Activated CD8-positive, alpha-beta memory T cell treated with anti-CD3 and anti-CD28 coated beads for 4 hours (primary cell): ENCODE measurements around the gene HIPK2.
"Not testable (repeated sequence)": the region's sequence is repeated elsewhere in the genome, so short reads cannot be mapped to it uniquely, and the experiment has no call there.

Source experiments
- DNase-seq, 2 donors: peaks; one replicate each; pipeline ENCODE4 v3.0.0-alpha.2; 2020; ENCODE audit warnings: low read depth in 2 of 2

HIPK2 gene

DNA sequence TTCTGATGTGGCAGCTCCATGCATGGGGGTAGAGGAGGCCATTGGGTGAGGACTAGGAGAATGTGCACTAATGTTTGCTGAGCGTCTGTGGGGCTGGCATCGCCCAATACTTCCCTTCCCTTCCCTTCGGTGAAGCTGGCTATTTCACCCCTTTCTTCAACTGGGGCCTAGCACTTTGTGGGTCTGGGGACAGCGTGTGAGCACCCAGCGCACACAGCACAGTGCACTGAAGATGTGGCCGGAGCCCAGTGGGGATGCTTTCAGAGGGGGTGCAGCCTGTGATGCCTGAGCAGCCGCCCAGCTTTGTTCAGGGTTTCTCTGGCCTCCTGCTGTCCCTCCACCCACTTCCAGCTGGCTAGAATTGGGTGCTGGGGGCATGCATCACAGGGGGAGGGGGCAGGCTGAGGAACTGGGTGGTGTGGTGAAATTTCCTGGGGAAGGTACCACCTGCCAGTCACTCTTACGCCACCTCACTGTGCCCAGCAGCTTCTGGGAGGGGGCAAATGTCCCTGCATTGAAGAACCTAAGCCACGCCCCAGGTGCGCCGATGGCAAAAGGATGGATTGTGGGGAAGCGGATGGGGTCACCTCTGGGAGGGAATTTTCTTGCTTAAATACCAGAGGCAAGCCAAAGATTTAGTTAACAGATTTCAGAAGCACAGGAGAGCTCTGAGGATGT, 208.8 kb downstream of the HIPK2 start:
- no peak for DNase-seq

DNA sequence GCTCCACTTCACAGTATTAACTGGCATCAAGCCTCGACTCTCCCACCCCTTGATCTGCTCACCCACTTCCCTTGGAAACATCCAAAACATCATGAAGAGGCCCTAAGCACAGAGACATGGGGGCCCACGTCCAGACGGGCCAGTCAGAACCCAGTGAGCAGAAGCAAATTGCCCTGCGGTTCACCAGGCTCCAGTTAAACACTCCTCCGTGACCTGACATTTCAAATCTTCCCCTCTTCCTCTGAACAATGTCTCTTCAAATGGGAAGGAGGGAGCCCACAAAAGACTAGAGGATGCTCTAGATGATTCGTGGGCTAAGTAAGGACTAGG, 209.5 kb downstream of the HIPK2 start:
- no peak for DNase-seq

DNA sequence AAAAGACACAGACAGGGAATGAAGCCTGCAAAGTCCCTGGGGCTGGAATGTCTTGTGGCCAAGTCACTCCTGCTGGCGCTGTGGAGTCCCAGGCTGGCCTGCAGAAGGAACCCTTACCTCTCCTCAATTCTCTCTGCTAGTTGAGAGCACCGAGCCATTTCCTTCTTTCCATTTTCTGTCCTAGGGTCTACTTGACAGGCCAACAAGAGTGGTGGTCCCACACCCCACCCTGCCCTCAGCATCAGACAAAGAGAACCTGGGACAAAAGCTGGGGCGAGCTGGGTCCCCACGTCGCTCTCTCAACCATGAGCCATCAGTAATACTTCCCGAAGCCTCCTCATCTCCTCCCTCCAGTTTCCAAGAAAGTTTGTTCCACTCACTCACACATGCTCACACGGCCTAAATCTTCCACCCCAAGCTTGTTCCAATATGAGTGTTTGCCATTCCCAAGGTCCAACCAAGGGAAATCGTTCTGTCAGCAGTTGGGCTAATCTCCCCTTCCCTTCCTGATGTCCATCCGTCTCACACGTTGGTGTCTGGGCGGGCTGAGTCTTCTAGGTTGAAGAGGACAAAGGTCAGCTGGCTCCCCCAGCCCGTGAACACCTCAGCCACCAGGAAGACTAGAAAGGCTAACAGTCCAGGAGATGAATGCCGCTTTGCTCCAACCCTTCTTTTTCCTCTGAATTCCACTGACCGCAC, 210.0 kb downstream of the HIPK2 start:
- no peak for DNase-seq

DNA sequence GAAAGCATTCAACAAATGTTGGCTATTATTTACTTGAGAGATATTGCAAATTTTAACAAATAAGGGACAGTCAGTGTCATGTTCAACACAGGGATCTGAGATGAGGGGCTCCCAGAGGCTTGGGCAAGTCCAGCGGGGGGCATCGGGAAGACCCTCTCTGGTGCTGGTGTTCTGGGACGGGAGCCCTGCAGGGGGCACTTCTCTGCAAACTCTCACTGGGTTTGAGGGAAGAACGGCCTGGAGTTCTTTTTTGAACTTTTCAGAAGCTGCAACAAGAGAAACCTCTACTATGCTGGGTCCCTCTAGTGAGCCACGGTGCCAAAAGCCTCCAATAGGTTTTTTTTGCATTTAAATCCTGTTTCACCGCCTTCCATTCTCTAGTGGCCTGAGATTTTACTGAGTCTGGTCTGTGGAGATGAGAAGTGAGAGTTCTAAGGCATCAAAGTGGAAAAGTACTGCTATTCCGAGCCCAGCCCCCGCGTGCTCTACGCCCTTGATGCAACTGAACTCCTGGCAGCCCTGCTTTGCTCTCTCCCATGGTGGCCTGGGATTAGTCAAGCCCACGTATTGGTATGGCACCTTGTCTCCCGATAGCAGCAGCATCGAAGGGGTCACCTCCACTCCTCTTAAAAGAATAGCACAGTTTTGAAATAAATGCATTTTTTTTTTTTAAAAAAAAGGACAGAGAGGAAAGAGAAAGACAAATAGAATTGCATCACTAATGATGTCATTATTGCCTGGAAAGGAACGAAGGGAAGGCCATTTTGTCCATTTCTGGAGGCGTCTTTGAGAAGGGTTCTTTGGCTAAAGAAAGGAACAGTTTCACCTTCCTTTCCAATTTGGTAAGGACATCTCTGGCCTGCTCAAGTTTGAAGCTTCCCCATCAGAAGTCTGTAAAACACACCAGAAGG, 210.8 kb downstream of the HIPK2 start:
- DNase-seq, result no peak

DNA sequence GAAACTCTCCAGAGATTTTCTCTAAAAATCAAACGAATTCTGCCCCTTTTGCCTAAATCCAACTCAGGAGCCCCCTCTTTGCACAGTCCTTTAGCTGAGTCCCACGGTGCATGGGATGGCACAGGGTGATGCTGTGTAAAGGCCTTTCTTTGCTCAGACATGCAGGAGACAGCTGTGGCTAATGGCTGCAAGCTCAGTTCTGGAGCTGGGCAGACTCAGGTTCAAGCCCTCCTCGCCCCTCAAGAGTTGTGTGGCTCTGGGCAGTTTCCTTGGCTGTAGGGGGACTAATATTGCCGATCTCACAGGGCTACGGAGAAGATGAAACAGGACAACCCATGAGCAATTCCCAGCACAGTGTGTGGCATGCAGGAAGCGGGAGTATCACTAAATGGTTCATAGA, 211.7 kb downstream of the HIPK2 start:
- no peak for DNase-seq

DNA sequence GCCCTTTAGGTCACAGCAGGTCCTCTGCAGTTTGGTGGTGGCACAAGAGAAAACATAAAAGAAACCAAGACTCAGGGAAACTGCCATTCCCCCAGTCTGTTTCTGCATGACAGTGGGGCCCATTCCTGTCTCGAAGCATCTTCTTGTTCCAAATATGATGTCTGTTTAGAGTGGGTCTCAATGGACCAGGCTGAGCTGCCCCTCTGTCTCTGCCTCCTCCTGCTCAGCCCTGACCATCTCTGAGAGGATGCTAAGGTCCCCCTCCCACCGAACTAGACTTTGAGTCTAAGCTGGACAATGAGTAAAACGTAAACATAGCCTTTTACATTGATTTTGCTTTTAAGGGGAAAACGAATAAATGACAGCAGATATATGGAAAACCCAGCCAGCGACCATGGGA, 213.9 kb downstream of the HIPK2 start:
- DNase-seq, result no peak

DNA sequence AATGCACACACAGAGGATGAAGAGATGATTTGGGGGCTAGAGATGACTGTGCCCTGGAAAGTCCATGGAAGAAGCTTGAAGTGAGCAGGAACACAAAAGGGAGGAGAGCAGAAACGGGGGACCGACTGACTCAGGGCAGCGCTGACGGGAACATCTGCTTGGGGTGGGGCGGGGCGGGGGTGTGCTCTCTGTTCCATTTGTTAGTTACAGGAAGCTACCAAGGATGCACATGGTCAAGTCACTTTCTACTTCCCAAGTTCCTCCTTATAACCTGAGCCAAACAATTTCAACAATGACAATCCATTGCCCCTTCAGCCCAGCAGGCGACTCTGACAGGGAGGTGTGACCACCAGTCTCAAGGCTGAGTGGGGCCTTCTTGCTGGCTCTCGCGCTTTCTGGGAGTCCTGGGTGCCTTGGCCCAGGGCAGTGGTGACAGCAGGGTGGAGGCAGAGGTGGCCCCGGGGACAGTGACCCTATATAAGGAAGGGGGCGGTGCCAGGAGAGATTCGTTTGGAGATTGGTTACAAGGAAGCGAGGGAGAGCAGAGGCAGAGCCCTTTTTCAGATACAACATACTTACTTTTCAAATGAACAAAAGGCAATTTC, 214.7 kb downstream of the HIPK2 start:
- no peak for DNase-seq

DNA sequence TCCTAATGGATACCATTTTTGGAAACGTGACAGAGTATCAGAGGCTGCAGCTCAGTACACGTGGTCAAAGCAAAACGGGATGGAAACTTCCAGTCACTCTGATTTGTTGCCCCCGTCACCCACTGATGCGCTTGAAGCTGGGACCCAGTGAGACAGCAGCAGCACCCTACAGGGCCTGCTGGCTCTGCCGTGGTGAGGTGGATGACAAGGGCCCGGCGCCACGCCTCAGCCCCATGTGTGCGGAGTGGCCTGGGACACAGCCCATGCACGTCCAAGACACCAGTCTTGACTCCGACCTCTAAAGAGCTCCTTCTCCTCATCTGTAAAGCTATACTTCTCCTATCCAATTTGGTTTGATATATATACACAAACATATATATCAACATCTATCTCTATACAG, 215.3 kb downstream of the HIPK2 start:
- DNase-seq, result no peak

DNA sequence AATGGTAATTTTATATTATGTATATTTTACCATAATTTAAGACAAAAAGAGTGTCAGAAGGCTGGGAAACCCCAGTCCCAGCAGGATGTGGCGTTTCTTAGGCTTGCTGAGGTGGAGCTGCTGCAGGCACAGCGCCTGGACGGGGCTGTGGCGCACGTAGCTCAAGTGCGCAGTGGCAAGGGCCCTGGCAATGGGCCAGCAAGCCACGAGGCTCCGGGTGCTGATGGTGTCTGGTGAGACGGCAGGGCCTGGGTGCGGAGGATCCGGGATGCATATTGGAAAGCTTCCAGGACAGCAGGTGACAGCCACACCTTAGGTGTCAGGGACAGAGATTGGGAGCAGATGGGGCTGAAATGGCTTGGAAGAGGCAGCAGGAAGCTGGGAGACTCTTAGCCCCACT, 217.1 kb downstream of the HIPK2 start:
- DNase-seq, result no peak

DNA sequence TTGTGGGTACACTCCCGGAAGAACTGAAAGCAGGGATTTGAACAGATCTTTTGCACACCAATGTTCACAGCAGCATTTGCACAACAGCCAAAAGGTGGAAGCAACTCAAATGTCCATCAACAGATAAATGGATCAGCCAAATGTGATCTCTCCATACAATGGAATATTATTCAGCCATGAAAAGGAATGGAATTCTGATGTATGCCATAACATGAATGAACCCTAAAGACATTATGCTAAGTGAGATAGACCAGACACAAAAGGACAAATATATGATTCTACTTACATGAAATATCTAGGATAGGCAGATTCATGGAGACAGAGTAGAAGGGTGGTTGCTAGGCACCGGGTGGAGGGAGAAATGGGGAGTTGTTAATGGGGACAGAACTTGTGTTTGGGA, 217.6 kb downstream of the HIPK2 start:
- no peak for DNase-seq

DNA sequence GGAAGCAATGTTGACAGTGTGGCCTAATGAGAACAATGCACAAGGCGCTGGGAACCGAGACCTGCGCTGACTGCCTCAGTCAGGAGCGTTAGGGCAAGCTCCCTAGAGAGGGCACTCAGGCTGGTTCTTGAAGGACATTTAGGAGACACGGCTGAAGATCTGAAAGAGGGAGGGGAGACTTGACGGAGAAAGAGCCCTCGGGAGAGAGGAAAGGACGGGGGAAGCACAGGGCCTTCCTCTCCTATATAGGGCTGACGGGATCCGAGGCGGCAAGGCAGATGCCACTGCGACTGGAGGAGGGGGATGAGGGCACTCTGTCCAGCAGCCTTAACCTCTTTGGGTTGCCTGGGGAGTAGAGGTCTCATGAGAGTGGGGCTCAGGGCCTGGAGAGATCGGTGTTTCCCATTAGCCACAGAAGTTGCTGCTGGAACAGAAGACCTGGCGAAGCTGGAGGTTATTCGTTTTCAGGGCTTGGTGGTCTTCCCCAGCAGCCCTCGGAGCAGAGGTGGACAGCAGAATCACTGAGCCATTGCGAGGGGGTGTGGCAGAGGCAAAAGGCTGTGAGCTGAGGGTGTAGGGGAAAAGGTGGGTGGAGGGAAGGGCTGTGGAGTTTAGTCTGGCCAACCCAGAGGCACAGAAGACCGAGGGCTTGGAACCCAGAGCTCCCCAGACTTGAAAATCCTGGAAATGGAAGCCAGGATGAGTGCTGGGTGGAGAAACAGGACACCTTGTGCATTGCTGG, 218.3 kb downstream of the HIPK2 start:
- no peak for DNase-seq

DNA sequence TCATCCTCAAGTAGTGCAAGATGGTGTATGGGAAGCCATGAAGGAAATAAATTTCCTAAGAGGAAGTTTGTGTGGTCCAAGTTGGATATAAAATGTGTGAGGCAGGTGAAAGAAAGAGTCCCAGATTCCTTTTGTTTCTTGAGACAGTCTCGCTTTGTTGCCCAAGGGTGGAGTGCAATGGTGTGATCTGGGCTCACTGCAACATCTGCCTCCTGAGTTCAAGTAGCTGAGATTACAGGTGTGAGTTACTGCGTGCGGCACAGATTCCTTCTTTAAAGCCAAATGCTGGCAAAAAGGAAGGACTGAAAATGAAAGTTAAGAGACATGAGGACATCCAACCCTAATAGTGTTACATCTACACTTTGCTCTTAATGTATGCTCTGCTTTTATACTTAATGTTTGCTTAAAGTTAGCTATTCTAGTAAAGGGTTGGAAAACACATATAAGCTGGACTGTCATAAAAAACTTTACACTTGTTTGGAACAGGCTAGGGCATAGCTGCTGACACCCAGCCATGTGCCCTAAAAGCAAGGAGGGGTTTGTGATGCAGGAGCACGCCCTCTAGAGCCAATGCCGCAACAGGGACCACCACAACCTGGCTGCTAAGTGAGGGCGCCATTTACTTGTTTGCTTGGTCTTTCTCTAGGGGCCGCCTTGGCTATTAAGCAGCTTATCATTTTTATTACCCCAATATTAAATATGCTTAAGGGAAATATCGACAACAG, 219.8 kb downstream of the HIPK2 start:
- no peak for DNase-seq

DNA sequence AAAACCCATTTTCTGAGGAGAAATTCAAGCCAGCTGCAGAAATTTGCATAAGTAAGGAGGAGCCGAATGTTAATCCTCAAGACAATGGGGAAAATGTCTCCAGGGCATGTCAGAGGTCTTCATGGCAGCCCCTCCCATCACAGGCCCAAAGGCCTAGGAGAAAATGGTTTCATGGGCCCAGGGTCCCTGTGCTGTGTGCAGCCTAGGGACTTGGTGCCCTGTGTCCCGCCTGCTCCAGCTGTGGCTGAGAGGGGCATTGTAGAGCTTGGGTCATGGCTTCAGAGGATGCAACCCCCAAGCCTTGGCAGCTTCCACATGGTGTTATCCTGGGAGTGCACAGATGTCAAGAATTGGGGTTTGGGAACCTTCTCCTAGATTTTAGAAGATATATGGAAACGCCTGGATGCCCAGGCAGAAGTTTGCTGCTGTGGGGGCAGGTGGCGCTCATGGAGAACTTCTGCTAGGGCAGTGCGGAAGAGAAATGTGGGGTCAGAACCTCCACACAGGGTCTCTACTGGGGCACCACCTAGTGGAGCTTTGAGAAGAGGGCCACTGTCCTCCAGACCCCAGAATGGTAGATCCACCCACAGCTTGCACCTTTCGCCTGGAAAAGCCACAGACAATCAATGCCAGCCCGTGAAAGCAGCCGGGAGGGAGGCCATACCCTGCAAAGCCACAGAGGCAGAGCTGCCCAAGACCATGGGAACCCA, 223.7 kb downstream of the HIPK2 start:
- DNase-seq, result not testable (repeated sequence)

DNA sequence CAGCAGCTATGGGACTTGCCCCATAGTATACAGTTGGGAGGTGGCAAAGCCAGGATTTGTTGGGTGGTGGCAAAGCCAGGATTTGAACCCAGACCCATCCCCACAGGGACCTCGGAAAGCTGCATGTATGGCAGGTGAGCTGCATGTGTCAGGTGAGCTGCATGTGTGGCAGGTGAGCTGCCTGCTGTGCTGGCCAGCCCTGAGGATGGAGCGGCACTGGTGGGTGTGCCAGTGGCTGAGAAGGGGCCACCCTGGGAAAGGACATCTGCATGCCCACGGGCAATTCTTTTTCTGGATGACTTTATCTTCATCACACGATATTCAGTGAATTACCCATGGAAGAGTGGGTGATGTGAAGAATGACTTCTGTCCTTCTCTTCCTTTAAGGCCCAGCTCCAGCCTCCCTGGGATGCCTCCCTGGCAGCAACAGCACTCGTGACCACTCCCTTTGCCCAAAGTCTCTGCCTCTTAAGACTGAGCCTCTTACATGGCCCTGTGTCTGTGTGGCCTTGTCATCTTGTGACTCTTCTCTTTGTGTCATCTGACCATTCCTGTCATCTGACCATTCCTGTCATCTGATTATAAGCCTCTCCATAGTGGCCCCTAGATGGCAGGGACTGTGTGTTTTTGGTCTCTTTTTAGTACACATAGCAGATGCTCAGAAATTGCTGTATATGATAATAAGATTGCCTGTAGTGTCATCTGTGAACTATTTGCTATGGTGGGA, 229.3 kb downstream of the HIPK2 start:
- DNase-seq, result no peak

DNA sequence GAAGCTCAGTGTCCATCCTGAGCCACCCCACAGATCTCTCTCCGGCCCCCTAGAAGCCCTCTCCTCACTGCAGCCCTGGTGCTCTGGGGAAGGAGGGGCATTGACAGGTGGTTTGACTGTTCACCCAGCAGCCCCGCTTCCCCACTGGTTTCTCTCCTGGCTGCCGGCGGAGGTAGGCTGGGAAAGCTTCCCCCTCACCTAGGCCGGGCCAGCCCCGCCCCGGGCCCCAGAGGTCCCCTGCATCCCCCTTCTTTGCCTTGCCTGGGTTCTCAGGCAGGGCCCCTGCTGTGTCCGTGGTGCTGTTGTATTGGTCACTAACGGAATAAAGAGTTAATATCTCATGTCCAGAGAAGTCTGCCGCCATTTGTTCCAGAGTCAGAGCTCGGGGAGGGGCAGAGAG, 233.2 kb downstream of the HIPK2 start:
- DNase-seq, result no peak

DNA sequence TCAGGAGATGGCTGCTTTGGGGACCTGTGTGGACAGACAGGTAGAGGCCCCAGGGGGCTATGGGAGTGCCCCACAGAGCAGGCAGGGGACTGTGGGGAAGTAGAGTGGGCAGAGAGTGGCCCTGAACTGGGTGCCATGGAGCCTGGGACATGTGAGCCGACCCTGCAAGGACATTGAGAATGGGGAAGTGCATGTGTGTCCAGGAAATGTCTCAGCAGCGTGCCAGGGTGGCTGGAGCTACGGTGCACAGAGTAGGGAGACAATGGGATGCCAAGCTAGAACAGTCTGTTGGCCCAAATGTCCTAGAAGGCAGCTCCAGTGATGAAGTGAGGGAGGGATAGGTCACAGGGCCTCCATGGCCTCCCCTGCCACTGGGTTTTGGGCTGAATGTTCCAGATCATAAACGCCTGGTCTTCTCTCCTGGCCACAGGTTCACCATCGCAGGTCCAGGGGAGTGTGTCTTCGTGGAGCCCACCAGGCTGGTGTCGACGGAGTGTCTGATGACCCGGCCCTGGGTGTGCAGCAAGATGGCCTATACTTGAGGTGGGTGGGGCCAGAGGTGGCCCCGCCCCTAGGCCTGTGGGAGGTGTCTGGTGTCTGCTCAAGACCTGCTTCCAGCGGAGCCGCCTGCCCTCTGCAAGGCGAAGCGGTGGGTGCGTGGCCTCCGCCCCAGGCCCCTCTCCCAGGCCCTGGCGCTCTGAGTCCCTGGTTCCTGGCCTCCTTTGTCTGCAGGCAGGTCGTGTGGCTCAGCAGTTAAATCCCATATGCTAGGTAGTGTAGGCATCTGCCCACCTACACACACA, 233.8 kb downstream of the HIPK2 start:
- no peak for DNase-seq

DNA sequence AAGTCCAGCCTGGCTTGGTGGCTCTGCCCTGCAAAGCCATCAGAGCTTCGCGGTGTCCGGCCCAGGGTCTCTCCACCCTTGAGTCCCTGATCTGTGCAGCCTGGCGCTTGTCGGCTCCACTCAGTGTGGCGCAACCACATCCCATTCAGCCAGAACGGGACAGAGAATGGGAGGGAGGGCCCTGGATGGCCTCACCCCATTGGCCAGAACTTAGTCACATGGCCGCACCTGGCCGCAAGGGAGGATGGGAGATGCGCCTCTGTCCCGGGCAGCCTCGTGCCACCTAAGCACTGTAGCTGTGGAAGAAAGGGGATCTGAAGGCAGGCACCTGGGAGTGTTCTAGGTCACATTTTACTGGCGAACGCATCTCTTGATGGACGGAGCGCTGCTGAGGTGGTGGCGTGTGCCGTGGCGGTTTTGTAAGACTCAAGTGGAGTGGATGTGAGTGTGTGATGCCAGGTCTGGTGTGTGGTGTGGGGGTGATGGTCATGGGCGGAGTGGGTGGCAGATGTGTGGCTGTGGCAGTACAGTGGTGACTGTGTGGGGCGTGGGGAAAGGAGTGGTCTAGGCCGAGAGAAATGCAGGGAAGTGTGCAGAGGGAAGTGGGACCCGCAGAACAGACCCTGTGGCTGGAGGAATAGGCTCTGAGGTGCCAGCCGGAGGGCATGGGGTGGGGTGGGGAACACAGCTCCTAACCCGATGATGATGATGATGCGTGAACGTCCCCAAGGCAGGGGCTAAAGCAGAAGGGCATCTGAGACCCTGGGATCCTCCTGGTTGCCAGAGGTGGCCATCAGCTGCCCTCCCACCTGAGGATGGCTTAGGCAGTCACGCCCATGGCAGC, 235.3 kb downstream of the HIPK2 start:
- DNase-seq, result no peak
